Measurements from ENCODE around the gene CMTM5. TPM values are rescaled to one million over a fixed set of nuclear protein-coding genes. Genes with fewer than 3 reads are reported as not detected.
"Not testable (repeated sequence)": the region's sequence is repeated elsewhere in the genome, so short reads cannot be mapped to it uniquely, and the experiment has no call there.

Gene CMTM5
- total RNA-seq, 1 donor from 2014 or later, result not detected

DNA sequence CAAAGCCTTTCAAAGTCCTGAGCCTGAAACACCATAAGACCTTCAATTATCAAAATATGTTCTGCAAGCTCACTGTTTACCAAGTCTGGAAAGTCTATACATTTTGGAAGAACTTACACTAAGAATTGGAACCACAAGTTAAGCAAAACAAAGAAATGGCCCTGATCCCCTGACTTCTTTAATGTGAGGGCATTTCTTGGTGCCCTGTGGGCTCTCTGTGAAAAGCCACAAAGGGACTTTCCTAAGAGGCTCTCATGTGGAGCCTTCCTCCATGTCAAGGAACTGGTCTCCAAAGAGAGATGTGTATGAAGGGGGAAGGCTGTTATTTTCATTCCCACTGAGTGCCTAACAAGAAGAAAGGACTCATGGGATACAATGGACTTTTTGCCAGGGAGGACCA, 44.7 kb downstream of the CMTM5 start:
- no peak for DNase-seq (ENCODE audit: low read depth)
- Histone ChIP-seq H3K4me3 (ENCODE audit: low read depth, low read length) (no peak overlapping the region), H3K36me3 (ENCODE audit: control insufficient read depth, insufficient read depth, low read length) (no peaks in the 10 kb centered on the region), H3K27me3 (ENCODE audit: control insufficient read depth, insufficient read depth, low read length) (peaks cover 3% of the 10 kb centered on the region)
- TF ChIP-seq, protein P1, sequence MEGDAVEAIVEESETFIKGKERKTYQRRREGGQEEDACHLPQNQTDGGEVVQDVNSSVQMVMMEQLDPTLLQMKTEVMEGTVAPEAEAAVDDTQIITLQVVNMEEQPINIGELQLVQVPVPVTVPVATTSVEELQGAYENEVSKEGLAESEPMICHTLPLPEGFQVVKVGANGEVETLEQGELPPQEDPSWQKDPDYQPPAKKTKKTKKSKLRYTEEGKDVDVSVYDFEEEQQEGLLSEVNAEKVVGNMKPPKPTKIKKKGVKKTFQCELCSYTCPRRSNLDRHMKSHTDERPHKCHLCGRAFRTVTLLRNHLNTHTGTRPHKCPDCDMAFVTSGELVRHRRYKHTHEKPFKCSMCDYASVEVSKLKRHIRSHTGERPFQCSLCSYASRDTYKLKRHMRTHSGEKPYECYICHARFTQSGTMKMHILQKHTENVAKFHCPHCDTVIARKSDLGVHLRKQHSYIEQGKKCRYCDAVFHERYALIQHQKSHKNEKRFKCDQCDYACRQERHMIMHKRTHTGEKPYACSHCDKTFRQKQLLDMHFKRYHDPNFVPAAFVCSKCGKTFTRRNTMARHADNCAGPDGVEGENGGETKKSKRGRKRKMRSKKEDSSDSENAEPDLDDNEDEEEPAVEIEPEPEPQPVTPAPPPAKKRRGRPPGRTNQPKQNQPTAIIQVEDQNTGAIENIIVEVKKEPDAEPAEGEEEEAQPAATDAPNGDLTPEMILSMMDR (IDR thresholded peaks at IDR 0.05; ENCODE audit: insufficient read depth, low read length, poor library complexity, severe bottlenecking), result no peak

DNA sequence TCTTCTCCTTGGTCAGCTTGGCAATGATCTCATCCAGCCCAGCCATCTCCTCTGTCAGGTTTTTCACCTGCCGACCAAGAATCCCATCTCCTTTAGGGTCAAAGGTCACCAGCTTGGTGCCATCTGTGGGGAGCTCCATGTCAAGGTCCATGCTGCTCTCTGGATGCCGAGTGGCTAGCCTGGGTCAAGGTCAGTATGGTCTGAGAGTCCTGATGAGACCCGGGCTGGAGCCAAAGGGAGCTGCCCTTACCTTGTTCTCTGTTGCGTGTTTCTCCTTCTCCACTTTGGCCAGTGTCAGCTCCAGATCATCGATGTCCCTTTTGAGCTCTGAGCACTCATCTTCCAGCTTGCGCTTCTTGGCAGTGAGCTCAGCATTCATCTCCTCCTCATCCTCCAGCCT, 46.8 kb downstream of the CMTM5 start:
- Histone ChIP-seq H3K27me3 (ENCODE audit: control insufficient read depth, insufficient read depth, low read length) (peaks cover 3% of the 10 kb centered on the region), H3K4me3 (ENCODE audit: low read depth, low read length) (no peak overlapping the region), H3K36me3 (ENCODE audit: control insufficient read depth, insufficient read depth, low read length) (no peaks in the 10 kb centered on the region)
- TF ChIP-seq, protein P1 (IDR thresholded peaks at IDR 0.05; ENCODE audit: insufficient read depth, low read length, poor library complexity, severe bottlenecking), result no peak
- DNase-seq (ENCODE audit: low read depth), result no peak

DNA sequence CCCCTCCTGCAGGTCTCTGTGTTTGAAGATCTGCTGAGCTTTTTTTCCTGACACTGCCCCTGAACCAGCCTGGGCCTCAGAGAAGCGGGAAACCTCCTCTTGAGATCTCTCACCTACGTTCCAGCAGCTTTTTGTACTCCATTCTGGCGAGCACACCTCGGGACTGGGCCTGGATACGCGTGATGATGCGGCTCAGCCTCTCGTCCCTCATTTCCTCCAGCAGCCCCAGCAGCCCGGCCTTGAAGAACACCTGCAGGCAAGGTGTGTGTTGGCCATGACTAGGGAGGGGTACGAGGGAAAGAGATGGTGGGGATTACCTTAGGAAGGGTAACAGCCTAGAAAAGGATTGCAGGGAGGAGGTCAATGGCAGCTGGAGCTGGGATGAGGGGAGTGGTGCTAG, 48.3 kb downstream of the CMTM5 start:
- Histone ChIP-seq H3K4me3 (ENCODE audit: low read depth, low read length) (no peak overlapping the region), H3K27me3 (ENCODE audit: control insufficient read depth, insufficient read depth, low read length) (peaks cover 3% of the 10 kb centered on the region), H3K36me3 (ENCODE audit: control insufficient read depth, insufficient read depth, low read length) (no peaks in the 10 kb centered on the region)
- TF ChIP-seq, protein P1 (IDR thresholded peaks at IDR 0.05; ENCODE audit: insufficient read depth, low read length, poor library complexity, severe bottlenecking), result no peak
- DNase-seq (ENCODE audit: low read depth), result no peak

DNA sequence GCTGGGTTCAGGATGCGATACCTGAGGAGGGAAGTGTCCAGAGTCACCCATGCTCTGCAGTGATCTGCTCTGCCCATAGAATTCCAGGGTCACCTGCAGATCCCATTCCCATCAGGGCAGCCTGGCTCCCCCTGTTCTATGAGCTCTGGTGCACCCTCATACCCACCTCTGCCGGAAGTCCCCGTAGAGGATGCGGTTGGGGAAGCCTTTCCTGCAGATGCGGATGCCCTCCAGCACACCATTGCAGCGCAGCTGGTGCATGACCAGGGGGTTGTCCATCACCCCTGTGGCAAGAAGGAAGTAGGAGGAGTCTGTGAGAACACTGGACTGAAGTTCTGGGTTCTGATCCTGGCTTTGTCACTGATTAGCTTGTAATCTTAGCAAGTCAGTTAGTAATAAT, 49.0 kb downstream of the CMTM5 start:
- not testable (repeated sequence) for DNase-seq (ENCODE audit: low read depth); H3K4me3 ChIP-seq (ENCODE audit: low read depth, low read length); H3K36me3 ChIP-seq (ENCODE audit: control insufficient read depth, insufficient read depth, low read length); H3K27me3 ChIP-seq (ENCODE audit: control insufficient read depth, insufficient read depth, low read length)

DNA sequence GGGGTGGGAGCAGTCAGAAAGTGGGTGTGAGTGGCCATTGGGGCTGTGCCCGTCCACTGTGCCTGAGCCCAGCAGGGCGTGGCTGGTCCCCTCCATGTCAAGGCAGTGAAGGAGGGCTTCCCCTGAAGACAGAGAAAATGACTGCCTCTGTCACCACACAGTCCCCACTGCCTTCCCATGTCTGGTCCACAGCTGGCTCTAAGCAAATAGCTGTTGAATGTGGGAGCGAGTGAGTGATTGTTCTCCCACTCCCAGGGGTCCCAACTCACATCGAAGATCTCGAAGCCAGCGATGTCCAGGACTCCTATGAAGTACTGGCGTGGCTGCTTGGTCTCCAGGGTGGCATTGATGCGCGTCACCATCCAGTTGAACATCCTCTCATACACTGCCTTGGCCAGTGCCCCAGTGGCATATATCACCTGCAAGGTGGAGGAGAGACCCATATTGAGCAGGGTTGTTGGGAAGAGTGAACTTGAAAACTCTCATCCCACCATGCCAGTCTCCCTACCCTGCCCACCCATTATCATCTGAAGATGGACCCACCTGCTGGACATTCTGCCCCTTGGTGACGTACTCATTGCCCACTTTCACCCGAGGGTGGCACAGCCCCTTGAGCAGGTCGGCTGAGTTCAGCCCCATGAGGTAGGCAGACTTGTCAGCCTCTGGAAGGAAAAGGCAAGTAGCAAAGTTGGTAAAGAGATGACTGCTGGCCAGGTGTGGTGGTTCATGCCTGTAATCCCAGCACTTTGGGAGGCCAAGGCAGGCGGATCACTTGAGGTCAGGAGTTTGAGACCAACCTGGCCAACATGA, 52.0 kb downstream of the CMTM5 start:
- H3K4me3 ChIP-seq (ENCODE audit: low read depth, low read length), result no peak overlapping the region
- TF ChIP-seq, protein P1 (IDR thresholded peaks at IDR 0.05; ENCODE audit: insufficient read depth, low read length, poor library complexity, severe bottlenecking), result no peak
- no peaks in the 10 kb centered on the region for H3K36me3 ChIP-seq (ENCODE audit: control insufficient read depth, insufficient read depth, low read length)
- no peak for DNase-seq (ENCODE audit: low read depth)
- H3K27me3 ChIP-seq (ENCODE audit: control insufficient read depth, insufficient read depth, low read length), result peaks cover 2% of the 10 kb centered on the region

Other genes starting within 250 kb of the CMTM5 start
- 2.3 and 3.5 TPM in 2 replicates for gene SLC7A8, start 193.4 kb upstream of the CMTM5 start, total RNA-seq
- gene RNF212B, start 139.1 kb upstream of the CMTM5 start, total RNA-seq, result not detected in 2 replicates
- gene HOMEZ, start 90.9 kb upstream of the CMTM5 start, total RNA-seq, result 11.9 and 24.3 TPM in 2 replicates
- 2.5 and 2.9 TPM in 2 replicates for gene PPP1R3E, start 74.2 kb upstream of the CMTM5 start, total RNA-seq
- 16.2 and 21.3 TPM in 2 replicates for gene BCL2L2, start 70.2 kb upstream of the CMTM5 start, total RNA-seq
- 61.4 and 70.7 TPM in 2 replicates for gene PABPN1, start 55.6 kb upstream of the CMTM5 start, total RNA-seq
- 7.8 and 13.1 TPM in 2 replicates for gene SLC22A17, start 24.2 kb upstream of the CMTM5 start, total RNA-seq
- gene EFS, start 11.9 kb upstream of the CMTM5 start, total RNA-seq, result 10.8 and 15.4 TPM in 2 replicates
- not detected in 2 replicates for gene IL25, start 4.2 kb upstream of the CMTM5 start, total RNA-seq
- not detected in 2 replicates for gene MYH6, start 31.2 kb downstream of the CMTM5 start, total RNA-seq
- not detected in 2 replicates for gene MYH7, start 58.6 kb downstream of the CMTM5 start, total RNA-seq
- 43.4 and 48.1 TPM in 2 replicates for gene NGDN, start 92.7 kb downstream of the CMTM5 start, total RNA-seq
- gene ZFHX2, start 174.7 kb downstream of the CMTM5 start, total RNA-seq, result 2.3 and 2.6 TPM in 2 replicates
- gene THTPA, start 179.2 kb downstream of the CMTM5 start, total RNA-seq, result 5.7 and 8.5 TPM in 2 replicates
- 93.2 and 93.4 TPM in 2 replicates for gene AP1G2, start 190.7 kb downstream of the CMTM5 start, total RNA-seq
- gene JPH4, start 201.7 kb downstream of the CMTM5 start, total RNA-seq, result 1.0 and 1.1 TPM in 2 replicates